ENCODE measurements around the gene TLE6.

- TF ChIP-seq CTCF (IDR thresholded peaks at IDR 0.05; ENCODE audit: low read depth, low read length, poor library complexity, severe bottlenecking) (no peak), EZH2phosphoT487 (IDR thresholded peaks at IDR 0.05; ENCODE audit: borderline replicate concordance, low read length) (no peak)
Observed at GRCh38 chr19:2963122-2963521, 14.2 kb upstream of the TLE6 start.
